ENCODE results near the gene RSU1.

GRCh38 chr10:16649757-16650156 lies 167.5 kb downstream of the RSU1 start:
- TF ChIP-seq CTCF (IDR thresholded peaks at IDR 0.05) (no peak), POLR2A (IDR thresholded peaks at IDR 0.05) (no peak)

Measured in uterus (tissue), 2 donors.